ENCODE results near the gene AACS.

DNA sequence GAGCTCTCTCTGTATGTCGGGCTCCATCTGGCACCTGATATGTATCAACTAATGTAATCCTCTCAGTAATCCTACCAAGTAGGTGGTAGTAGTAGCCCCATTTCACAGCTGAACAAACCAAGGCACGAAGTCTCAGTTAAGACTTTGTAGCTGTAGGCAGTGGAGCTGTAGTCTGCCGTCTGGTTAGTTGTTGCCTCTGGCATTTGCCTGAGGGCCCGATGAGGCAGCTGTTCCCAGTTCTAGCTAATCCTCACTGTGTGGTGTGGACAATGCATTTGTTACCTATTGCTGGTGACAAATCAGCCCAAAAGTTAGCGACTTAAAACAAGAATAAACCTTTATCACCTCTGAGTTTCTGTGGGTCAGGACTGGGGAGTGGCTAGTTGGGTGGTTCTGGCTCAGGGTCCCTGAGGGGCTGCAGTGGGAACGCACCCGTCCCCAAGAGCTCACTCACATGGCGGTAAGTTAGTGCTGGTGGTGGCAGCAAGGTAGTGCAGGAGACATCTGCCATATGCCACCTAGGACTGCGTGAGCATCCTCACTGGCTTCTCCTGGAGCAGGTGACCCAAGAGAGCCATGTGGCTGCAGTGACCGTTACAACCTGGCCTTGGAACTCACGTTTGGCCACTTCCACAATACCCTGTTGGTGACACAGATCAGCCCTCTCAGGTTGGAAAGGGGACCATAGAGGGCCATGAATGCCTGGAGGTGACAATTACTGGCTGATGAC lies 5.6 kb downstream of the AACS start:
- TF ChIP-seq, protein P1, sequence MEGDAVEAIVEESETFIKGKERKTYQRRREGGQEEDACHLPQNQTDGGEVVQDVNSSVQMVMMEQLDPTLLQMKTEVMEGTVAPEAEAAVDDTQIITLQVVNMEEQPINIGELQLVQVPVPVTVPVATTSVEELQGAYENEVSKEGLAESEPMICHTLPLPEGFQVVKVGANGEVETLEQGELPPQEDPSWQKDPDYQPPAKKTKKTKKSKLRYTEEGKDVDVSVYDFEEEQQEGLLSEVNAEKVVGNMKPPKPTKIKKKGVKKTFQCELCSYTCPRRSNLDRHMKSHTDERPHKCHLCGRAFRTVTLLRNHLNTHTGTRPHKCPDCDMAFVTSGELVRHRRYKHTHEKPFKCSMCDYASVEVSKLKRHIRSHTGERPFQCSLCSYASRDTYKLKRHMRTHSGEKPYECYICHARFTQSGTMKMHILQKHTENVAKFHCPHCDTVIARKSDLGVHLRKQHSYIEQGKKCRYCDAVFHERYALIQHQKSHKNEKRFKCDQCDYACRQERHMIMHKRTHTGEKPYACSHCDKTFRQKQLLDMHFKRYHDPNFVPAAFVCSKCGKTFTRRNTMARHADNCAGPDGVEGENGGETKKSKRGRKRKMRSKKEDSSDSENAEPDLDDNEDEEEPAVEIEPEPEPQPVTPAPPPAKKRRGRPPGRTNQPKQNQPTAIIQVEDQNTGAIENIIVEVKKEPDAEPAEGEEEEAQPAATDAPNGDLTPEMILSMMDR (conservative IDR thresholded peaks at IDR 0.05; ENCODE audit: low read length): no peak
- TF ChIP-seq EZH2phosphoT487 (IDR thresholded peaks at IDR 0.05; ENCODE audit: borderline replicate concordance, low read depth, low read length): no peak
